ENCODE measurements around the gene CLEC6A.
"Not testable (repeated sequence)": the region's sequence is repeated elsewhere in the genome, so short reads cannot be mapped to it uniquely, and the experiment has no call there.

CLEC6A gene

GRCh38 chr12:8496074-8496473 is 40.3 kb downstream of the CLEC6A start:
- DNase-seq = not testable (repeated sequence)

DNA sequence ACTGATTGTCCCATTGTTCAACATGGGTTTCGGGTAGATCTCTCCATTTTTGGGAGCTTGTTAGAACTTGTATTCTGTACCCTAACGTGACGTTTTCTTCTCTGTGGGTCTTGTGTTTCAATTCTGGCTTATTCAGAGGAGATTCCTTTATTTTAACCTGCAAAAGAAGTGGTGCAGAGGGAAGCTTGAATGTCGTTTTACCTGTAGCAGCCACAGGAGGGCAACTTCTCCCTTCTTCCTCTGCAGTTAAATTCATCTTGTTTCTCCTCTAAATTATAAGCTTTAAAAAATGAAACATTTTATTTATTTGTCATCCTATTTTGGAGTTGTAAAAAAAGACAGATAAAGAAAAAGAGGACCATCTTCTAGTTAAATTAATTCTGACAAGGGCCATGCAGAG is 43.9 kb downstream of the CLEC6A start:
- DNase-seq = no peak

- no peak for DNase-seq
These were observed 46.0 kb downstream of the CLEC6A start for GRCh38 chr12:8501720-8502119.

GRCh38 chr12:8504351-8504750 is 48.6 kb downstream of the CLEC6A start:
- DNase-seq = no peak

DNA sequence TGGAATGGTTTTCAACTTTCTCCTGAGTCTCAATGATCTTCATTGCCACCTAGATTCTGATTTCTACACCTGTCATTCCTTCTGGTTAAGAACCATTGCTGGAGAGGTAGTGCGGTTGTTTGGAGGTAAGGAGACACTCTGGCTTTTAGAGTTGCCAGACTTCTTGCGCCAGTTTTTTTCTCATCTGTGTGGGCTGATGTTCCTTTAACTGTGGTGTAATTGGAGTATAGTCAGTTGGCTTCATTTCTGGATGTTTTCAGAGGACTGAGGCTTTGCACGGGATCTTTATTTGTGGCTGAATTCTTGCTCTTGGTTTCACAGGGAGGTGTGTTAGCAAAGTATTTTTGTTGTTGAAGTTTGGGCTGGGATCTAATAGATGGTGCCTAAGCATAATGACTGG is 51.8 kb downstream of the CLEC6A start:
- no peak for DNase-seq

GRCh38 chr12:8508223-8508622 is 52.5 kb downstream of the CLEC6A start:
- DNase-seq = no peak

DNA sequence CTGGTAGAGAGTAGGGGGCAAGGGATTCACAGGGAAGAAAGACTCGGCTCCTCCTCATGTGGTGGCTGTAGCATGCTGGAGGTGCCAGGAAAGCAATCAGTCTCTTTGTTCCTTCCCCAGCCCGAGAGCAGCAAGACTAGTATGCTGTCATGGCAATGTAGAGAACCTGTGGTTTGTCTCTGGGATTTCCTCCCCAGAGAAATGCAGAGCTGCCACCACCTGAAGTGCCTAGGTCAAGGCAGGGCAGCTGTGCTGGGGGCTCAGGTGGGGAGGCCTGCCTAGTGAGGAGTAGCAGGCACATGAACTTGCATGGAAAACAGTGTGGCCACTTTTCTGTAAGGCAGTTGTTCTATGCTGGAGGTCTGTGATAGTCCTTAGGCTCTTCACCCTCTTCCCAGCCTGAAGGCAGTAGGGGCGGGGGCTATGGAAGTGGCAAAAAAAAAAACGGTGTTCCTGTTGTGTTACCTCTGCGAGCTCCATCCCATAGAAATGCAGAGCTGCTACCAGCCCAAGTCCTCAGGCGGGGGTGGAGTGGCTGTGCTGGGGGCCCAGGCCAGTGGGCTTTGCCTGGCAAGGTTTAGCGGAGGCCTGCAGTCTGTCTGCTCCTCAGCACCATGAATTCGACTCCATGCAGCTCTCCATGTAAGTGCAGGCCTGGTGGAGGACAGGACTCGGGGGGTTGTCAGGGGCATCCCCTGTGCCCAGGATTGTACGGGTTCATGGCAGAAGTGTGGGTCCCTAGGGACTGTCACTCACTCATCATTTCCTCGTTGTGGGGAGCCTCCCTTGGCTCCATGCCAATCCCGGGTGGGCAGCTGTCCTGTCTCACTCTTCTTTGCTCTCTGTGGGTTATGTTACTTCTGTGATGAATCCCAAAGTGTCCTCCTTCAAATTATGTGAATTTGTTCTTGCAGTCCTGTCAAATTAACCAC is 53.4 kb downstream of the CLEC6A start:
- DNase-seq = no peak

GRCh38 chr12:8513256-8513655 is 57.5 kb downstream of the CLEC6A start, which contains the start of gene CLEC4D:
Gene CLEC4D, plus strand, starts transcription at chr12:8513503. Its CDS starts 230 bp downstream, at chr12:8513733.
- DNase-seq = no peak

DNA sequence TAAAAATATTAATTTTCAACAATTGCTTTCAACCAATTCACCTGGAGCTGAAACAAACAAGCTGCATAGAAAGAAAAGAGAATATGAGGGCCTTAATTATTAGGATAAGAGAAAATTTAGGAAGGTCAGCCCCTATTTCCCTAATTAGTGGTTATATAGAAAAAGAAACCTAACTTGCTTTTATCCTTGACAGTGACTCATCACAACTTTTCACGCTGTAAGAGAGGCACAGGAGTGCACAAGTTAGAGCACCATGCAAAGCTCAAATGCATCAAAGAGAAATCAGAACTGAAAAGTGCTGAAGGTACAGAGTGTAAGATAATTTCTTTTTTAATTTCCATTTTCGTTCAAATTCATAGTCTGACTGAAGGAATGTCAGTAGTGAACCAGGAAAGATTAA is 62.2 kb downstream of the CLEC6A start:
- DNase-seq = no peak

DNA sequence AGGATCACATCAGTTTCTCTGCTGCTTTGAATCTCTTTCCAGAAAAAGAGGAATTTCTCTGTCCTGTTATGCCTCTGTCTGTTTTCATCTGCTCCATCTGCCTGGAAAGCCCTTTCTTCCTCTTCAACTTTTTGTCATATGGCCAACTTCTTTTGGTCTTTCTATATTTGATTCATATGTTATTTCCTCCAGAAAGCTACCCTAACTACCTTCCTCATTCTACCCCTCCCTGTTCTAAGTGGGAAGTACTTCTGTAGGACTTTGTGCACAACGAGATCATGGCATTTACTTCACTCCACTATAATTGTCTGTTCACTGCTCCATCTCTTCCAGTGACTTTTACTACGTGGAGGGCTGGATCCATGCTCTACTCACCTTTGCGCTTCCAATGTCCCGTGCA is 63.4 kb downstream of the CLEC6A start:
- DNase-seq = no peak

DNA sequence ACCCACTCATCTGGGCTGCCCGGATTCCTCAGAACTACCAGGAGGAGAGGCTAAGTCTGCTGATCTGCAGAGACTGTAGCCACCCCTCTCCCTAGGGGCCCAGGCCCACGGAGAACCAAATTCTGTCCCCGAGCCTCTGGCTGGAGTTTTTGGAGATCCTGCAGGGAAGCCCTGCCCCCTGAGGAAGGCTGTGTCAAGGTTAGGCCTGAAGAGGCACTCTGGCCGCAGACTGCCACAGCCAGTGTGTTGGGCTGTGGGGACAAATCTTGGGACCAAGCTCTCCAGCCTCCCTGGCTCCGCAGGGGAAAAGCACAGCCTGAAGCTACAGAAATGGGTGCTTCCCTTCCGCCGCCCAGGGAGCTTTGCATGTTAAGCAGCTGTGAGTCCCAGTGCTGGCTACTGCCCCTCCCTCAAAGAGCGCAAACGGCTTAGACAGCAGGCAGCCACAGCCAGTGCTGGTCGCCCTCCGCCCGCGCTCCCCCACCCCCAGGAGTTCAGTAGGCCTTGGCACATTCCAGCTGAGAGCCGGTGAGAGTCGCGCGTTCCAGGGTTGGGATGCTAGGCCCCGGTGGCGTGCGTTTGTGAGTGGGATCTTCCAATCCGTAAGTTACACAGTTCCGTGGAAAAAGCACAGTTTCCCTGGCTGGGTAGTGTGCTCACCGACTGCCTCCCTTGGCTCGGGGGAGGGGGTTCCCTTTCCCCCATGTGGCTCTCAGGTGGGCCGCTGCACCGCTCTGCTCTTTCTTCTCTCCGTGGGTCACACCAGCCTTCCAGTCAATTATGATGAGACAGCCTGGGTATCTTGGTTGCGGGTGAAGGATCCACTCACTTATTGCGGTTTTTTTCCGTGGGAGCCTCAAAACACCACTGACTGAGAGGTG is 71.7 kb downstream of the CLEC6A start:
- DNase-seq = peak; percentile 91
